ENCODE measurements around the gene ORC6.
"Not testable (repeated sequence)": the region's sequence is repeated elsewhere in the genome, so short reads cannot be mapped to it uniquely, and the experiment has no call there.

The ORC6 gene

GRCh38 chr16:46689365-46690280 is at the start of gene ORC6:
TSS of gene ORC6 (plus strand) at chr16:46689659. CDS start at chr16:46689706, 47 bp downstream.
- DNase-seq = peak; percentile 96

GRCh38 chr16:46648656-46649055 is 40.8 kb upstream of the ORC6 start:
- DNase-seq = no peak

GRCh38 chr16:46649588-46650253 is 39.7 kb upstream of the ORC6 start:
- no peak for DNase-seq

GRCh38 chr16:46650254-46650623 is 39.2 kb upstream of the ORC6 start:
- DNase-seq = no peak

GRCh38 chr16:46651305-46651704 is 38.2 kb upstream of the ORC6 start:
- DNase-seq = no peak

GRCh38 chr16:46658925-46659324 is 30.5 kb upstream of the ORC6 start:
- DNase-seq = no peak

GRCh38 chr16:46662123-46662522 is 27.3 kb upstream of the ORC6 start:
- DNase-seq = no peak

DNA sequence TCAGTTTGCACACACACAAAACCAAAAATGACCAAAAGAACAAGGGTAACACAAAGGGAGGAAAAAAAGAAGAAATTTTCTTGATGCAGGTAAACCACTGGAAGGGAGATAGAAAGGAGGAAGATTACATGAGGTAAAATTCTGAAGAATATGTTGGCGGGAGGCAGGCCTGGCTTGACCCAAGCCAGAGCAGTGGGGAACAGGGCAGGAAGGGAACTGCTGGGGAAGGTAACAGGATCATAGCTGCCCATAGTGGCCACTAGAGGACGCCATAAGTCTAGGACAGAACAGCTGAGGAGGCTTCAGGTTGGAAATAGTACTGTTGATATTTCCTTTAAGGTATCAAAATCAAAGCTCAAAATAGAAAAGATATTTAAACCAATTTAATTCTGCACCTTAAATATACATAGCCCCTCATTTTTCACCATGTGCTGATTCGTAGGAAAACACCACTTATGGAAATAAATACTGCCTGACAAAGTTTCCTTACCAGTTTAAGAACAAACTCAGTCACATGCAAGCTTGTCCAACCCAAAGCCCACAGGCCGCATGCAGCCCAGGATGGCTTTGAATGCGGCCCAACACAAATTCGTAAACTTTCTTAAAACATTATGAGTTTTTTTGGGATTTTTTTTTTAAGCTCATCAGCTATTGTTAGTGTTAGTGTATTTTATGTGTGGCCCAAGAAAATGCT is 16.0 kb upstream of the ORC6 start:
- peak; percentile 27 for DNase-seq

DNA sequence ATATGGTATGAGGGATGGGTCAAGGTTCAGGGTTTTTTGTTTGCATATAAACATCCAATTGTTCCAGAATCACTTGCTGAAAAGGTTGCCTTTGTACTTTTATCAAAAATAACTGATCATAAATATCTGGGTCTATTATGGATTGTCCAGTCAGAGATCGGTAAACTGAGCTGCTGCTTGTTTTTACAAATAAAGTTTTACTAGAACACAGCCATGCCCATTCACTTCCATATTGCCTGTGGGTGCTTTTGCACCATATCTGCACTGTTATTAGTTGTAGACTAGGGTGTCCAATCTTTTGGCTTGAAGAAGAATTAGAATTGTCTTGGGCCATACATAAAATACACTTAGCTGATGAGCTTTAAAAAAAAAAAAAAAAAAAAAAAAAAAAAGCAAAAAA is 11.5 kb upstream of the ORC6 start:
- DNase-seq = not testable (repeated sequence)

DNA sequence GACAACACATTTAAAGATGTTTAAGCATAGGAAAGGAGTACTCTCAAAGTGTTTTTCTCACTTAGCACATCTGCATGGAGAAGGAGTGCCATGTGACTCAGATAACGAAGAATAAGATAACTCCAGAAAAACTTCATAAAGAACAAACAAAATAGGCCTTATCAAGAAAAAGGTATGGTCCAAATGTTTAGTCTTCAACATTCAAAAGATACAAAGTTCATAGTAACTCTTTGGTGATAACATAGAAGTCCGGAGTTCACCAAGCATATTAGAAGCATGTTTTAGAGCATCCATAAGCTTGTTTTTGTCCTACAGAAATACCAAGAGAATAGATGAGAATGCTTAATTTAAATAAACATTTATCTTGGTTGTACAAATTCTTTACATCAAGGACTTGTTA is 7.6 kb upstream of the ORC6 start:
- not testable (repeated sequence) for DNase-seq

GRCh38 chr16:46686815-46687473 is 2.5 kb upstream of the ORC6 start:
- no peak for DNase-seq

- no peak for DNase-seq
Measured at GRCh38 chr16:46687486-46687885, 2.0 kb upstream of the ORC6 start.

GRCh38 chr16:46688101-46688653 is 1.3 kb upstream of the ORC6 start:
- DNase-seq = no peak

DNA sequence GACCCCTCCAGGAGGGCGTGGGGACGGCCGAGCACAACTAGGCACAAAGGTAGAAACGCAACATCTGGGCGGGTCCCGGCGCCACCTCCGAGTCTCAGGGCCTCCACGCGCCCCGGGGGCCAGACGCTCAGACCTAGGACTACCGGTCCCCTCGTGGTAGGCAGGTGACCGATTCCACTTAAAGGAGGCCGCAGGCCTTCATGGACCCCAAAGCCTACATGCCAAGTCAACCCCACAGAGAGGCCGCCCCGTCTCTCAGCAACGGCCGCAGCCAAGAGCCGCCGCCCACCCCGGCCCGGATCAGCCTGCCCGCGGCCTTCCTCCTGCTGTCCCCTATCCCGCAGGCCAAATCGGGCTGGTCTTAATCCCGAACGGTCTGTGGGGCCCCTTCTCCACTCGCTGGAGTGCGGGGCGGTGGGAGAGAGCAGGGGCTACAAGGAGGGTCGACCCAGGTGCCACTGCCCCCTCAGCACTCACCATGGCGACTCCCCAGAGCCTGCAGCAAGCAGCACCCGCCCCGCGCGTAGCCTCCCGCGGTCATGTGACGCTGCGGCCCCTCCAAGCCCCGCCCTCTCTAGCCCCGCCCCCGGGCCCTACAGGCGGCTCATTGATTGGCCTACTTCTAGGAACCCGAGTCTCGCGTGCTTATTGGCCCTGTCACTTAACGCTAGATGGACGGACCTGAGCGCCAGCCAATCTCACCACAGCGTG is 650 bp upstream of the ORC6 start, which contains the start of gene VPS35:
TSS of gene VPS35 (minus strand) at position 525 of the 711 bp plus-strand sequence. CDS start at position 480, 45 bp downstream.
- peak; percentile 99 to 100 for DNase-seq

GRCh38 chr16:46690281-46691178 is 1.1 kb downstream of the ORC6 start:
- DNase-seq = no peak

DNA sequence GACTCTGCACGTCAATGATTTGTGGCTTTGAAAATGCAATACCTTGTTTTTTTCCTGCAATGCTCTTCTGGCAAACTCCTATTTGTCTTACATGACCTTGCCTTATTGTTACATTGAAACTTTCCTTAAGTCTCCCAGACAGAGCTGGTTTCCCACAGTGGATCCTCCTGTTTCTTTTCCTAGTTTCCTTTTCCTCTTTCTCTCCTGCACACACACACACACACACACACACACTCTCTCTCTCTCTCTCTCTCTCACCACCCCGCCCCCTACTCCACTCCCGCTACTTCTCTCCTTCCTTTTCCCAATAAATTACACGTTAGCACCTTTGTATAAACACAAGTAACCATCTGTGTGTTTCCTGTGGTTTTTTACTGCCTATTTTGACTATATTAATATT is 2.3 kb downstream of the ORC6 start:
- no peak for DNase-seq

- no peak for DNase-seq
Measured at GRCh38 chr16:46693598-46693997, 4.1 kb downstream of the ORC6 start.

- DNase-seq = no peak
Measured at GRCh38 chr16:46695937-46696336, 6.5 kb downstream of the ORC6 start.

GRCh38 chr16:46696957-46697356 is 7.5 kb downstream of the ORC6 start:
- DNase-seq = no peak

- no peak for DNase-seq
Measured at GRCh38 chr16:46700048-46700447, 10.6 kb downstream of the ORC6 start.

- DNase-seq = no peak
Measured at GRCh38 chr16:46701615-46702014, 12.2 kb downstream of the ORC6 start.
